ENCODE results near the gene USP25.

DNA sequence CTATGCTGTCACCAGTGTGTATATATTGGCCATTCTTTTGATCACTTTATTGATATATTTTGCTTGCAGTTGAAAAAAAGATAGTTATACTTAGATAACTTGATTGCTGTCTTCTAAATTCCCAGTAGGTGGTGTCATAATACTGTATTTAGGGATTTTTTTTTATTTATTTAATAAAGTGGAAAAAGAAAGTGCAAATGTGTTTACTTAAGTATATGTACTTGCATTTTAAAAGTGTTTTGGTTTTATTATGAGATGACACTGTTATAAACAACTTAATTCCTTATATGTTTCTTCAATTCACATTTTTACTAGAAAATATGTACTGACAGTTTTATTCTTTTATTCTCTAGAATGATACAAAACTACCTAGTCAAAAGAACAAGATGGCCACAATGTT lies 164.8 kb downstream of the USP25 start:
- TF ChIP-seq, protein P1, sequence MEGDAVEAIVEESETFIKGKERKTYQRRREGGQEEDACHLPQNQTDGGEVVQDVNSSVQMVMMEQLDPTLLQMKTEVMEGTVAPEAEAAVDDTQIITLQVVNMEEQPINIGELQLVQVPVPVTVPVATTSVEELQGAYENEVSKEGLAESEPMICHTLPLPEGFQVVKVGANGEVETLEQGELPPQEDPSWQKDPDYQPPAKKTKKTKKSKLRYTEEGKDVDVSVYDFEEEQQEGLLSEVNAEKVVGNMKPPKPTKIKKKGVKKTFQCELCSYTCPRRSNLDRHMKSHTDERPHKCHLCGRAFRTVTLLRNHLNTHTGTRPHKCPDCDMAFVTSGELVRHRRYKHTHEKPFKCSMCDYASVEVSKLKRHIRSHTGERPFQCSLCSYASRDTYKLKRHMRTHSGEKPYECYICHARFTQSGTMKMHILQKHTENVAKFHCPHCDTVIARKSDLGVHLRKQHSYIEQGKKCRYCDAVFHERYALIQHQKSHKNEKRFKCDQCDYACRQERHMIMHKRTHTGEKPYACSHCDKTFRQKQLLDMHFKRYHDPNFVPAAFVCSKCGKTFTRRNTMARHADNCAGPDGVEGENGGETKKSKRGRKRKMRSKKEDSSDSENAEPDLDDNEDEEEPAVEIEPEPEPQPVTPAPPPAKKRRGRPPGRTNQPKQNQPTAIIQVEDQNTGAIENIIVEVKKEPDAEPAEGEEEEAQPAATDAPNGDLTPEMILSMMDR (conservative IDR thresholded peaks at IDR 0.05 in 1 of 2, IDR thresholded peaks at IDR 0.05 in 1 of 2; ENCODE audit: extremely low read depth in 1 of 2, insufficient read depth in 1 of 2, low read depth in 1 of 2, low read length in 2 of 2), result peak; percentile 37 to 45
- TF ChIP-seq EZH2 (IDR thresholded peaks at IDR 0.05; ENCODE audit: borderline replicate concordance, low read length), result no peak

All from mammary epithelial cell (primary cell).